Stimulated activated CD8-positive, alpha-beta memory T cell treated with anti-CD3 and anti-CD28 coated beads, Interleukin-12 subunit alpha, Interleukin-12 subunit beta, amount 100 ng/mL, for 4 hours (primary cell): ENCODE measurements around the gene LARGE1.

Experiments used
- DNase-seq: peaks from one replicate; pipeline ENCODE4 v3.0.0-alpha.2; 2020; ENCODE audit warnings: low read depth

Gene LARGE1

DNA sequence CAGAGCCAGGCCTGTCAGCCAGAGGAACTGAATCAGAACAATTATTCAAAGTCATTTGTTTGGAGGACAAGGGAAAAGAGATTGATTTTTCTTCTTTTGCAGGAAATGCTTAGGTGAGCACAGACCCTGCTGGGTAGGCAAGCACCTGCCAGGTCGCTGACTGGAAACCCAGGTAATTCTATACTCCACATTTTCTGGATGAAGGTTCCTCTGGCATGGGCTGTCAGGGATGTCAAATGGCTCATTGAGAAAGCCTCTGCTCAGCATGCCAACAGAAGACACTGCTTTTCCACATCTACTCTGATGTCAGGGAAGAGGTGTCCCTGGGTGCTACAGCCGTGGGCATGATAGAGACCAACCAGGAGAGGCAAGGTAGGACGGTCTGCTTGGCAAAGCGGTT lies 695.4 kb downstream of the LARGE1 start:
- DNase-seq: no peak
